SK-N-SH treated with all-trans-retinoic acid at 6 μM for 48 hours (cell line): ENCODE measurements around the gene PHF2.
A peak's percentile ranks its signal among the peaks of the same experiment; 100 is the strongest.

Experiments used
- ATAC-seq: fragments of 200-7000 bp; cut with Tn5 transposase; 3 replicates; pipeline ENCODE4 v1.9.1; 2020; ENCODE audit warnings: mild to moderate bottlenecking, moderate library complexity
- ARNTL ChIP-seq: fragments of 450-650 bp; formaldehyde crosslinking; IDR thresholded peaks from 2 replicates; pipeline ENCODE4 v1.5.0; 2020; ENCODE audit warnings: low read depth, mild to moderate bottlenecking, moderate library complexity, borderline replicate concordance
- BACH2 ChIP-seq: fragments of 250-450 bp; sonication (Bioruptor Pico); IDR thresholded peaks from 2 replicates; pipeline ENCODE4 v1.9.0; 2021; ENCODE audit warnings: mild to moderate bottlenecking, borderline replicate concordance
- CSDC2 ChIP-seq: fragments of 250-450 bp; sonication (Bioruptor Pico); IDR thresholded peaks from 2 replicates; pipeline ENCODE4 v1.5.0; 2020; ENCODE audit warnings: mild to moderate bottlenecking, moderate library complexity
- GLIS3 ChIP-seq: fragments of 250-450 bp; sonication (Bioruptor Pico); IDR thresholded peaks from 2 replicates; pipeline ENCODE4 v1.5.0; 2020; ENCODE audit warnings: mild to moderate bottlenecking, moderate library complexity
- ISL1 ChIP-seq: fragments of 250-450 bp; sonication (Bioruptor Pico); IDR thresholded peaks from 2 replicates; pipeline ENCODE4 v2.1.2; 2022; ENCODE audit warnings: mild to moderate bottlenecking, moderate library complexity
- OSR1 ChIP-seq: fragments of 250-450 bp; sonication (Bioruptor Pico); IDR thresholded peaks from 2 replicates; pipeline ENCODE4 v1.8.0; 2022; ENCODE audit warnings: moderate library complexity, mild to moderate bottlenecking, inconsistent platforms
- PATZ1 ChIP-seq: fragments of 250-450 bp; sonication (Bioruptor Pico); IDR thresholded peaks from 2 replicates; pipeline ENCODE4 v1.8.0; 2020; ENCODE audit warnings: mild to moderate bottlenecking, moderate library complexity, borderline replicate concordance
- SNAI2 ChIP-seq: fragments of 250-450 bp; sonication (Bioruptor Pico); IDR thresholded peaks from 2 replicates; pipeline ENCODE4 v1.5.0; 2020; ENCODE audit warnings: mild to moderate bottlenecking, moderate library complexity
- TCF4 ChIP-seq: fragments of 250-450 bp; sonication (Bioruptor Pico); IDR thresholded peaks from 2 replicates; pipeline ENCODE4 v1.8.0; 2021; ENCODE audit warnings: mild to moderate bottlenecking, moderate library complexity, borderline replicate concordance
- TOX ChIP-seq: fragments of 250-450 bp; sonication (Bioruptor Pico); IDR thresholded peaks from 2 replicates; pipeline ENCODE4 v1.8.0; 2021; ENCODE audit warnings: mild to moderate bottlenecking, moderate library complexity, borderline replicate concordance
- ZC3H10 ChIP-seq: fragments of 250-450 bp; sonication (Bioruptor Pico); IDR thresholded peaks from 2 replicates; pipeline ENCODE4 v1.5.1; 2021; ENCODE audit warnings: mild to moderate bottlenecking, moderate library complexity
- ZFP3 ChIP-seq: fragments of 250-450 bp; sonication (Bioruptor Pico); IDR thresholded peaks from 2 replicates; pipeline ENCODE4 v1.5.0; 2020; ENCODE audit warnings: mild to moderate bottlenecking, moderate library complexity
- ZFP30 ChIP-seq: fragments of 450-650 bp; formaldehyde crosslinking; IDR thresholded peaks from 2 replicates; pipeline ENCODE4 v1.5.0; 2022; ENCODE audit warnings: mild to moderate bottlenecking, moderate library complexity
- ZNF565 ChIP-seq: fragments of 450-650 bp; formaldehyde crosslinking; conservative IDR thresholded peaks from 2 replicates; pipeline ENCODE4 v1.5.0; 2020; ENCODE audit warnings: low read depth, mild to moderate bottlenecking, moderate library complexity
- ZNF70 ChIP-seq: fragments of 450-650 bp; formaldehyde crosslinking; IDR thresholded peaks from 2 replicates; pipeline ENCODE4 v1.5.0; 2020; ENCODE audit warnings: mild to moderate bottlenecking, moderate library complexity
- ZNF8 ChIP-seq: fragments of 450-650 bp; formaldehyde crosslinking; IDR thresholded peaks from 2 replicates; pipeline ENCODE4 v1.5.0; 2020; ENCODE audit warnings: mild to moderate bottlenecking, moderate library complexity
- TF ChIP-seq, protein P1 (sequence below): fragments of 250-450 bp; sonication (Bioruptor Pico); IDR thresholded peaks from 2 replicates; pipeline ENCODE4 v1.5.1; 2021; ENCODE audit warnings: mild to moderate bottlenecking, moderate library complexity
- TF ChIP-seq, protein P2 (sequence below): fragments of 250-450 bp; sonication (Bioruptor Pico); IDR thresholded peaks from 2 replicates; pipeline ENCODE4 v1.5.0; 2020; ENCODE audit warnings: mild to moderate bottlenecking, moderate library complexity
- TF ChIP-seq, protein P3 (sequence below): fragments of 250-450 bp; sonication (Bioruptor Pico); IDR thresholded peaks from 2 replicates; pipeline ENCODE4 v1.8.0; 2021; ENCODE audit warnings: low read depth, mild to moderate bottlenecking, moderate library complexity, borderline replicate concordance
- TF ChIP-seq, protein P4 (sequence below): fragments of 250-450 bp; sonication (Bioruptor Pico); IDR thresholded peaks from 2 replicates; pipeline ENCODE4 v1.5.1; 2020; ENCODE audit warnings: low read depth, mild to moderate bottlenecking, moderate library complexity

The PHF2 gene

DNA sequence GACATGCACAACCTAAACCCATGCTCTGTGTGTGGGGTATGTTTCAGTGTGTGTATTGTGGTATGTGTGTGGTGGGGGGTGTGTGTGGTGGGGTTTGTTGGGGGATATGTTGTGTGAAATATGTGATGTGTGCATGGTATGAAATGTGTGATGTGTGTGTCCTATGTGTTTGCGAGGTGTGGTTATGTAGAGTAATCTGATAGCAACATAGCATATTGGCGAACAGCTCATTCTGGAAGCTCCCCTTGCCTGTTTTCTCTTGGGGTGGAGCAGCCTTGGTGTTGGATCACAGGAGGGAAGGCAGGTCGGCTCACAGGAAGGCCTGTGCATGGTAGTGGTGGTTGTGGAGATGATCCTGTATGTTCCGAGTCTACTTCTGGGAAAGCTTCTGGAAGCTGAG is 35.4 kb upstream of the PHF2 start:
- no peak for TF ChIP-seq SNAI2
- TF ChIP-seq, protein P1, sequence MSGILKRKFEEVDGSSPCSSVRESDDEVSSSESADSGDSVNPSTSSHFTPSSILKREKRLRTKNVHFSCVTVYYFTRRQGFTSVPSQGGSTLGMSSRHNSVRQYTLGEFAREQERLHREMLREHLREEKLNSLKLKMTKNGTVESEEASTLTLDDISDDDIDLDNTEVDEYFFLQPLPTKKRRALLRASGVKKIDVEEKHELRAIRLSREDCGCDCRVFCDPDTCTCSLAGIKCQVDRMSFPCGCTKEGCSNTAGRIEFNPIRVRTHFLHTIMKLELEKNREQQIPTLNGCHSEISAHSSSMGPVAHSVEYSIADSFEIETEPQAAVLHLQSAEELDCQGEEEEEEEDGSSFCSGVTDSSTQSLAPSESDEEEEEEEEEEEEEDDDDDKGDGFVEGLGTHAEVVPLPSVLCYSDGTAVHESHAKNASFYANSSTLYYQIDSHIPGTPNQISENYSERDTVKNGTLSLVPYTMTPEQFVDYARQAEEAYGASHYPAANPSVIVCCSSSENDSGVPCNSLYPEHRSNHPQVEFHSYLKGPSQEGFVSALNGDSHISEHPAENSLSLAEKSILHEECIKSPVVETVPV (CRISPR knock-in tag): no peak
- TF ChIP-seq, protein P2, sequence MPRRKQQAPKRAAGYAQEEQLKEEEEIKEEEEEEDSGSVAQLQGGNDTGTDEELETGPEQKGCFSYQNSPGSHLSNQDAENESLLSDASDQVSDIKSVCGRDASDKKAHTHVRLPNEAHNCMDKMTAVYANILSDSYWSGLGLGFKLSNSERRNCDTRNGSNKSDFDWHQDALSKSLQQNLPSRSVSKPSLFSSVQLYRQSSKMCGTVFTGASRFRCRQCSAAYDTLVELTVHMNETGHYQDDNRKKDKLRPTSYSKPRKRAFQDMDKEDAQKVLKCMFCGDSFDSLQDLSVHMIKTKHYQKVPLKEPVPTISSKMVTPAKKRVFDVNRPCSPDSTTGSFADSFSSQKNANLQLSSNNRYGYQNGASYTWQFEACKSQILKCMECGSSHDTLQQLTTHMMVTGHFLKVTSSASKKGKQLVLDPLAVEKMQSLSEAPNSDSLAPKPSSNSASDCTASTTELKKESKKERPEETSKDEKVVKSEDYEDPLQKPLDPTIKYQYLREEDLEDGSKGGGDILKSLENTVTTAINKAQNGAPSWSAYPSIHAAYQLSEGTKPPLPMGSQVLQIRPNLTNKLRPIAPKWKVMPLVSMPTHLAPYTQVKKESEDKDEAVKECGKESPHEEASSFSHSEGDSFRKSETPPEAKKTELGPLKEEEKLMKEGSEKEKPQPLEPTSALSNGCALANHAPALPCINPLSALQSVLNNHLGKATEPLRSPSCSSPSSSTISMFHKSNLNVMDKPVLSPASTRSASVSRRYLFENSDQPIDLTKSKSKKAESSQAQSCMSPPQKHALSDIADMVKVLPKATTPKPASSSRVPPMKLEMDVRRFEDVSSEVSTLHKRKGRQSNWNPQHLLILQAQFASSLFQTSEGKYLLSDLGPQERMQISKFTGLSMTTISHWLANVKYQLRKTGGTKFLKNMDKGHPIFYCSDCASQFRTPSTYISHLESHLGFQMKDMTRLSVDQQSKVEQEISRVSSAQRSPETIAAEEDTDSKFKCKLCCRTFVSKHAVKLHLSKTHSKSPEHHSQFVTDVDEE (CRISPR knock-in tag): no peak
- TF ChIP-seq GLIS3: no peak
- no peak for TF ChIP-seq ZNF565 (CRISPR knock-in tag)
- no peak for TF ChIP-seq ZFP30 (CRISPR knock-in tag)
- no peak for TF ChIP-seq ZC3H10
- no peak for TF ChIP-seq CSDC2 (CRISPR knock-in tag)
- no peak for TF ChIP-seq ARNTL (CRISPR knock-in tag)
- TF ChIP-seq ISL1 (CRISPR knock-in tag): no peak
- no peak for TF ChIP-seq PATZ1
- no peak for TF ChIP-seq ZNF70
- ATAC-seq: no peak

DNA sequence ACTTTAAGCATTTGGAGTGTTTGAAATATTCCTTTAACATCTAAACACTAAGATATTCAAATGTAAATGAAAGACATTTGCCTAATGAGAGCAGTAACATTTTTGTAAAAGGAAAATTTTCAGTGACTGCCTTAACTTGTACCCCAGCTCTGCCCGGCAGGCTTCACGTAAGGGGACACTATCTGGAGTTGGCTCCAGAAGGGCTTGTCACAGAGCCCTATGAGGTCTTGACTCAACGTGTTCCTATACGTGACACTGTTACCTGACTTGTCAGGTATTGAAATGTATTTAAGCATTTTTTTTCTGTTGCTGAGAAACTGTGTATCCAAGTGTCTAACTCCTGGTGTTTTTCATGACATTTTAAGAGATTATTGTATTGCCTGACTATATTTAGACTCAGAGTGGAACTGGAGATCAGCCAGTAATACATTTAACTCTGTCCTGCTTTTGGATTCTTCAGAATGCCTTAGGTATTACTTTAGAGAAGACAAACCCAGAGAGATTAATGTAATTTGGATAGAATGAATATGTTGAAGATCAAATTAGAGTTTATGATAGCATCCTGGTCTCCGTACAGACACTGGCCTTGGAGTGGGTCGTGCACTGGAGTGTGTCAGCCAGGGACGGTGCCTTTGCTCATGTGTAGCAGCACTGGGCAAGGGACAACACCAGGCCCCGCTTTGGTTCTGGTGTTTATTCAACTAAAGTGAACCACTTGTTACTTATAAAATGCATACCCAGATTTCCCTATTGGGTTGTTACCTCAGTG is 34.6 kb upstream of the PHF2 start:
- peak; percentile 57; the same call in 2 of the 3 replicates for ATAC-seq

GRCh38 chr9:93543117-93543516 is 33.3 kb upstream of the PHF2 start:
- no peak for ATAC-seq
- TF ChIP-seq OSR1 (CRISPR knock-in tag) (no peak), ZFP3 (no peak), PATZ1 (no peak), ZNF565 (CRISPR knock-in tag) (no peak)
- TF ChIP-seq, protein P3, sequence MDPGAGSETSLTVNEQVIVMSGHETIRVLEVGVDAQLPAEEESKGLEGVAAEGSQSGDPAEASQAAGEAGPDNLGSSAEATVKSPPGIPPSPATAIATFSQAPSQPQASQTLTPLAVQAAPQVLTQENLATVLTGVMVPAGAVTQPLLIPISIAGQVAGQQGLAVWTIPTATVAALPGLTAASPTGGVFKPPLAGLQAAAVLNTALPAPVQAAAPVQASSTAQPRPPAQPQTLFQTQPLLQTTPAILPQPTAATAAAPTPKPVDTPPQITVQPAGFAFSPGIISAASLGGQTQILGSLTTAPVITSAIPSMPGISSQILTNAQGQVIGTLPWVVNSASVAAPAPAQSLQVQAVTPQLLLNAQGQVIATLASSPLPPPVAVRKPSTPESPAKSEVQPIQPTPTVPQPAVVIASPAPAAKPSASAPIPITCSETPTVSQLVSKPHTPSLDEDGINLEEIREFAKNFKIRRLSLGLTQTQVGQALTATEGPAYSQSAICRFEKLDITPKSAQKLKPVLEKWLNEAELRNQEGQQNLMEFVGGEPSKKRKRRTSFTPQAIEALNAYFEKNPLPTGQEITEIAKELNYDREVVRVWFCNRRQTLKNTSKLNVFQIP: no peak
- TF ChIP-seq, protein P1 (CRISPR knock-in tag): no peak

More for the DNA sequence above, 34.6 kb upstream of the PHF2 start:
- TF ChIP-seq BACH2 (CRISPR knock-in tag) (no peak), CSDC2 (CRISPR knock-in tag) (no peak), TCF4 (0 out of 2 replicates have a peak, but pooled peaks have one; percentile 26), ZFP3 (no peak), ZNF70 (no peak), TOX (no peak), GLIS3 (no peak), ZFP30 (CRISPR knock-in tag) (no peak), ZNF8 (no peak), ISL1 (CRISPR knock-in tag) (peak; percentile 54)
- TF ChIP-seq, protein P4, sequence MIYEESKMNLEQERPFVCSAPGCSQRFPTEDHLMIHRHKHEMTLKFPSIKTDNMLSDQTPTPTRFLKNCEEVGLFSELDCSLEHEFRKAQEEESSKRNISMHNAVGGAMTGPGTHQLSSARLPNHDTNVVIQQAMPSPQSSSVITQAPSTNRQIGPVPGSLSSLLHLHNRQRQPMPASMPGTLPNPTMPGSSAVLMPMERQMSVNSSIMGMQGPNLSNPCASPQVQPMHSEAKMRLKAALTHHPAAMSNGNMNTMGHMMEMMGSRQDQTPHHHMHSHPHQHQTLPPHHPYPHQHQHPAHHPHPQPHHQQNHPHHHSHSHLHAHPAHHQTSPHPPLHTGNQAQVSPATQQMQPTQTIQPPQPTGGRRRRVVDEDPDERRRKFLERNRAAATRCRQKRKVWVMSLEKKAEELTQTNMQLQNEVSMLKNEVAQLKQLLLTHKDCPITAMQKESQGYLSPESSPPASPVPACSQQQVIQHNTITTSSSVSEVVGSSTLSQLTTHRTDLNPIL (CRISPR knock-in tag): no peak
- TF ChIP-seq, protein P2 (CRISPR knock-in tag): no peak
